Spleen (tissue), 7 donors: Measurements from ENCODE around the gene TBC1D30.

Experiments
- POLR2A ChIP-seq, 3 donors: fragments of 450-650 bp; IDR thresholded peaks; one replicate each; pipeline ENCODE4 v1.5.1; 2017; ENCODE audit warnings: antibody characterized with exemption in 3 of 3, mild to moderate bottlenecking in 1 of 3
- TF ChIP-seq, protein P1 (sequence below), 11 experiments: fragments of 200-600 bp in 7 of 11; fragments of 450-650 bp in 4 of 11; sonication (generic) in 4 of 11; IDR thresholded peaks in 8 of 11; conservative IDR thresholded peaks in 3 of 11; 1 replicate in 7 of 11; 2 replicates in 4 of 11; pipeline versions ENCODE4 v1.4.0 to v1.8.0; 2016 to 2021; ENCODE audit warnings: antibody characterized with exemption in 11 of 11, inconsistent platforms in 4 of 11, mild to moderate bottlenecking in 1 of 11
- donor health status: DM: no; HTN: no; CAD: no; lungs with moderate emphysema.
- donor health status: DM: no; HTN: no; CAD: no.
- donor health status: DM: no; HTN: no; CAD: no.

DNA sequence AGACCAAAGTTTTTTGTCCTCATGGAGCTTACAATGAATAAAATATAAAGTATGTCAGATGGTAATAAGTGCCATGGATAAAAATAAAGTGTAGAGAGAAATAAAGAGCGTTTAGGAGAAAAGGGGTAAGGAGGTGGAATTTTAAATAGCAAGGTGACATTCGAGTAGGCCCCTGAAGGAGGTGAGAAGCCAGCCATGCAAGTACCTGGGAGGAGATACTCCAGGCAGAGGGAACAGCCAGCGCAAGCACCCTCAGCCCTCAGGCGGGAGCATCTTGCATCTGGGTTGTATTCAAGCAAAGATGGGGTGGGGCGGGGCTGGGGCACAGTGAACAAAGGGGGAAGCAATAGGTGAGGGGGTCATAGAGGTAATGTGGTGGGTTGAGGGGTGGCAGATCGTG is 4.3 kb downstream of the TBC1D30 start:
- TF ChIP-seq, protein P1, sequence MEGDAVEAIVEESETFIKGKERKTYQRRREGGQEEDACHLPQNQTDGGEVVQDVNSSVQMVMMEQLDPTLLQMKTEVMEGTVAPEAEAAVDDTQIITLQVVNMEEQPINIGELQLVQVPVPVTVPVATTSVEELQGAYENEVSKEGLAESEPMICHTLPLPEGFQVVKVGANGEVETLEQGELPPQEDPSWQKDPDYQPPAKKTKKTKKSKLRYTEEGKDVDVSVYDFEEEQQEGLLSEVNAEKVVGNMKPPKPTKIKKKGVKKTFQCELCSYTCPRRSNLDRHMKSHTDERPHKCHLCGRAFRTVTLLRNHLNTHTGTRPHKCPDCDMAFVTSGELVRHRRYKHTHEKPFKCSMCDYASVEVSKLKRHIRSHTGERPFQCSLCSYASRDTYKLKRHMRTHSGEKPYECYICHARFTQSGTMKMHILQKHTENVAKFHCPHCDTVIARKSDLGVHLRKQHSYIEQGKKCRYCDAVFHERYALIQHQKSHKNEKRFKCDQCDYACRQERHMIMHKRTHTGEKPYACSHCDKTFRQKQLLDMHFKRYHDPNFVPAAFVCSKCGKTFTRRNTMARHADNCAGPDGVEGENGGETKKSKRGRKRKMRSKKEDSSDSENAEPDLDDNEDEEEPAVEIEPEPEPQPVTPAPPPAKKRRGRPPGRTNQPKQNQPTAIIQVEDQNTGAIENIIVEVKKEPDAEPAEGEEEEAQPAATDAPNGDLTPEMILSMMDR (IDR thresholded peaks at IDR 0.05 in 8 of 11, conservative IDR thresholded peaks at IDR 0.05 in 3 of 11), result no peak
- TF ChIP-seq POLR2A (IDR thresholded peaks at IDR 0.05), result no peak
